Measurements from ENCODE around the gene ZNF844. TPM values are rescaled to one million over a fixed set of nuclear protein-coding genes. Genes with fewer than 3 reads are reported as not detected.
"Not testable (repeated sequence)": the region's sequence is repeated elsewhere in the genome, so short reads cannot be mapped to it uniquely, and the experiment has no call there.

ZNF844 gene
- total RNA-seq, 1 donor from 2014 or later = 9.4 TPM

GRCh38 chr19:12090807-12091206, 26.3 kb downstream of the ZNF844 start:
- no peaks in the 10 kb centered on the region for H3K27me3 ChIP-seq (ENCODE audit: control insufficient read depth in 3 of 3, insufficient read depth in 3 of 3, low read length in 3 of 3)
- H3K9ac ChIP-seq (ENCODE audit: low read depth in 1 of 3, low read length in 3 of 3) = no peak overlapping the region
- peaks cover 0 to 6% (median 0%) of the 10 kb centered on the region in 3 donors for H3K4me1 ChIP-seq (ENCODE audit: control insufficient read depth in 3 of 3, insufficient read depth in 3 of 3, low read length in 3 of 3)
- no peaks in the 10 kb centered on the region for H3K9me3 ChIP-seq (ENCODE audit: control insufficient read depth in 3 of 3, low read length in 3 of 3)
- no peak overlapping the region for H3K4me3 ChIP-seq (ENCODE audit: low read length in 3 of 3)
- peaks cover 0 to 3% (median 2%) of the 10 kb centered on the region in 3 donors for H3K36me3 ChIP-seq (ENCODE audit: control insufficient read depth in 3 of 3, insufficient read depth in 3 of 3, low read length in 3 of 3)
- H3K27ac ChIP-seq (ENCODE audit: low read depth, low read length) = no peak overlapping the region

DNA sequence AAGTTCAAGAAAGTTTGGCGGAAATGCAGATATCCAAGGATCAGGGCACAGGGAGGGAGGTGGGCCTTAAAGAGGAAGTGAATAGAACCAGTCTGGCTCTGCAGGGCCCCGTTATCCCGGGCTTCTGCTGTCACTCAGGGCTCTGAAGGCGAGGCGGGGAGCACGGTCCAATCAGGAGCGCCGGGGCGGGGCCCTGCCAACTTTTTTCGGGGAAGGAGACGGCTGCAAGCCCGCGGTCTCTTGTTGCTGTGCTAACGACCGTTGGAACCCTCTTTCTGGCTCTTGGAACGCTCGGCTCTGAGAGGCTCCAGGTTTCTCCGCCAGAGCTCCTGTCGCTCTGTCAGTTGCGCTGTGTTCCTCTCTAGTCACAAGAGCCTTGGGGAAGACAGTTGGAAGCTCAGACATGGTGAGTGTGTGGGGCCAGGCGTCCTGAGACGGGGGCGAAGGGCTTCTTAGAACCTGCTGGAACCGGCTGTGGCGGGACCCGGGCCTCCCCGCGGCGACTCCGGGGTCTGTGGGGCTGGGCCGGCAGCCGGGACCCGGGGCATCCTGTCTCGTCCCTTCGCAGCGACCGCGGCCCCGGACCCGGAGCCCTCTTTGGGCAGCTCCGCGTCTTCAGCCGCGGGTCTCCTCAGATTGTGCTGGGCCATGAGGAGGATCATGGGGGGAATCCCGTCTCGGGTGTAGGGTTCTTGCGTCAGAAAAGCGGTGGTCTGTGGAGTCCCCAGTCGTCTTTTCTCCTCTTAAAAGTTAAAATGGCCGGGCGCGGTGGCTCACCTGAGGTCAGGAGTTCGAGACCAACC, 27.7 kb downstream of the ZNF844 start:
- Histone ChIP-seq H3K27ac (ENCODE audit: low read depth, low read length) (peak overlapping the region; percentile 40), H3K36me3 (ENCODE audit: control insufficient read depth in 3 of 3, insufficient read depth in 3 of 3, low read length in 3 of 3) (peaks cover 0 to 3% (median 2%) of the 10 kb centered on the region in 3 donors), H3K27me3 (ENCODE audit: control insufficient read depth in 3 of 3, insufficient read depth in 3 of 3, low read length in 3 of 3) (no peaks in the 10 kb centered on the region), H3K9ac (ENCODE audit: low read depth in 1 of 3, low read length in 3 of 3) (peak overlapping the region; percentile 56 to 74 (median 65)), H3K9me3 (ENCODE audit: control insufficient read depth in 3 of 3, low read length in 3 of 3) (no peaks in the 10 kb centered on the region), H3K4me3 (ENCODE audit: low read length in 3 of 3) (peak overlapping the region; percentile 65 to 80 (median 71)), H3K4me1 (ENCODE audit: control insufficient read depth in 3 of 3, insufficient read depth in 3 of 3, low read length in 3 of 3) (peaks cover 0 to 6% (median 0%) of the 10 kb centered on the region in 3 donors)

DNA sequence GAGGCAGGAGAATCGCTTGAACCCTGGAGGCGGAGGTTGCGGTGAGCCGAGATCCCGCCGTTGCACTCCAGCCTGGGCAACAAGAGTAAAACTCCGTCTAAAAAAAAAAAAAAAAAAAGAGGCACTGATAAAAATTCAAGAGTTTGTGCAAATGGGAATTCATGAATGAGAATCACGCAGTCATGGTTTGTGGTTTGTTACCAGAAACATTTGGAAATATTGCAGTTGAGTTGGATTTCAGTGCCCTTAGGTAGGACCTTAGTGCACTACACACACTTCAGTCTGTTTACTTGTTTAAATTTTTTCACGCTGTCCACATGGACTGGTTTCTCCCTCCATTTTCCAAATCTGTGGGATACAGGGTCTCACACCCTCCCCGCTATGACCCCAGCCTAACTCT, 28.4 kb downstream of the ZNF844 start:
- H3K27ac ChIP-seq (ENCODE audit: low read depth, low read length) = no peak overlapping the region
- H3K4me1 ChIP-seq (ENCODE audit: control insufficient read depth in 3 of 3, insufficient read depth in 3 of 3, low read length in 3 of 3) = peaks cover 0 to 6% (median 0%) of the 10 kb centered on the region in 3 donors
- no peak overlapping the region for H3K9ac ChIP-seq (ENCODE audit: low read depth in 1 of 3, low read length in 3 of 3)
- H3K9me3 ChIP-seq (ENCODE audit: control insufficient read depth in 3 of 3, low read length in 3 of 3) = no peaks in the 10 kb centered on the region
- peaks cover 0 to 3% (median 2%) of the 10 kb centered on the region in 3 donors for H3K36me3 ChIP-seq (ENCODE audit: control insufficient read depth in 3 of 3, insufficient read depth in 3 of 3, low read length in 3 of 3)
- H3K4me3 ChIP-seq (ENCODE audit: low read length in 3 of 3) = peak overlapping the region in 1 of 3 donors; percentile 80
- no peaks in the 10 kb centered on the region for H3K27me3 ChIP-seq (ENCODE audit: control insufficient read depth in 3 of 3, insufficient read depth in 3 of 3, low read length in 3 of 3)

DNA sequence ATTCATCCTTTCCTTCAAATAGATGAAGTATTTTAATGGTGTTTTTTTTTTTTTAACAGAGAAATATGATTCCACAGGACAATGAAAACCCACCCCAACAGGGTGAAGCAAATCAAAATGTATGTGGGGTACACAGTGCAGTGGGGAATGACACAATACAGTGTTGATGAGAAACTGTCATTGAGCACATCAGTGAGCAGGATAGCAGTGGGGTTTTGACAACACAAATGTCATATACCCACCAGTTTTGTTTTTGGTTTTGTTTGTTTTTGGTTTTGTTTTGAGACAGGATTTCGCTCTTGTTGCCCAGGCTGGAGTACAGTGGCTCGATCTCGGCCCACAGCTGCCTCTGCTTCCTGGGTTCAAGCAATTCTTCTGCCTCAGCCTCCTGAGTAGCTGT, 29.2 kb downstream of the ZNF844 start:
- Histone ChIP-seq H3K27me3 (ENCODE audit: control insufficient read depth in 3 of 3, insufficient read depth in 3 of 3, low read length in 3 of 3) (no peaks in the 10 kb centered on the region), H3K9ac (ENCODE audit: low read depth in 1 of 3, low read length in 3 of 3) (no peak overlapping the region), H3K36me3 (ENCODE audit: control insufficient read depth in 3 of 3, insufficient read depth in 3 of 3, low read length in 3 of 3) (peaks cover 0 to 5% (median 2%) of the 10 kb centered on the region in 3 donors), H3K4me1 (ENCODE audit: control insufficient read depth in 3 of 3, insufficient read depth in 3 of 3, low read length in 3 of 3) (peaks cover 0 to 6% (median 0%) of the 10 kb centered on the region in 3 donors), H3K9me3 (ENCODE audit: control insufficient read depth in 3 of 3, low read length in 3 of 3) (no peaks in the 10 kb centered on the region), H3K4me3 (ENCODE audit: low read length in 3 of 3) (no peak overlapping the region), H3K27ac (ENCODE audit: low read depth, low read length) (no peak overlapping the region)

DNA sequence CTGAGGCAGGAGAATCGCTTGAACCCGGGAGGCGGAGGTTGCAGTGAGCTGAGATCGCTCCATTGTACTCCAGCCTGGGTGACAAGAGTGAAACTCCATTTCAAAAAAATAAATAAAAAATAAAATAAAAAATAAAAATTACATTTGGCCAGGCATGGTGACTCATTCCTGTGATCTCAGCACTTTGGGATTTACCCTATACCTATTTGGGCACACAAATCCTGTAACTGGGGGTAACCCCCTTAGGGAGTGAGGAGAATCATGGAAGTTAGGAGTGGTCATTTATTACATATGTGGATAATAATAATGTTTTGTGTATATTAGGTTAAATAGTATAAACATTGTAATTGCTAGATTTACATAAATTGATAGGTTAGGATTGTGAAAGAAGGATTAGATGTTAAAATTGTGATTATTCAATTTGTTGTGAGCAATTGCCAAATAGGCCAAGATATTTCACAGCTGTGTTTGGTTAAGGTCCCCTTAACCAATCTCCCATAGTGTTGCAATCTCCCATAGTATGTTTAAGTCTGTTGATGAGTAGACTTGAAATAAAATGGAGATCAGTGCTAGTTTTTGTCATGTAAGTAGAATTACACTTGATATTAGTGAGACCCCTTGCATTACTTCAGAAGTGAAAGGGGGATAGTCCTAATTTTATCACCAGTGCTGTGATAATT, 30.7 kb downstream of the ZNF844 start:
- Histone ChIP-seq H3K9ac (ENCODE audit: low read depth in 1 of 3, low read length in 3 of 3) (no peak overlapping the region), H3K9me3 (ENCODE audit: control insufficient read depth in 3 of 3, low read length in 3 of 3) (no peaks in the 10 kb centered on the region), H3K36me3 (ENCODE audit: control insufficient read depth in 3 of 3, insufficient read depth in 3 of 3, low read length in 3 of 3) (peaks cover 0 to 5% (median 2%) of the 10 kb centered on the region in 3 donors), H3K27ac (ENCODE audit: low read depth, low read length) (no peak overlapping the region), H3K4me1 (ENCODE audit: control insufficient read depth in 3 of 3, insufficient read depth in 3 of 3, low read length in 3 of 3) (peaks cover 0 to 6% (median 0%) of the 10 kb centered on the region in 3 donors), H3K27me3 (ENCODE audit: control insufficient read depth in 3 of 3, insufficient read depth in 3 of 3, low read length in 3 of 3) (no peaks in the 10 kb centered on the region), H3K4me3 (ENCODE audit: low read length in 3 of 3) (no peak overlapping the region)

DNA sequence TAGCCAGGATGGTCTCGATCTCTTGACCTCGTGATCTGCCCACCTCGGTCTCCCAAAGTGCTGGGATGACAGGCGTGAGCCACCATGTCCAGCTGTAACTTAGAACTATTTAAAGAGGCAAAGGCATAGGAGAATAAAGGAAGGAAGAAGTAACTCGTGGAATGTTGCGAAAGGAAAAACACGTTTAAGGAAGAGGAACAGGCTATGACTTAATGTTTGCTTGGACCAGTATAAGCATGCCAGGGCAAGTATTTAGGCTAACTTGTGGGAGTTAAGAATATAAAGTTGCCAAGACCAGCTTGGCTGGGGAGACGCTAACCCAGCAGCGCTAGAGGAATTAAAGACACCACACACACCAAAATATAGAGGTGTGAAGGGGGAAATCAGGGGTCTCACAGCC, 33.5 kb downstream of the ZNF844 start:
- Histone ChIP-seq H3K4me3 (ENCODE audit: low read length in 3 of 3) (no peak overlapping the region), H3K27ac (ENCODE audit: low read depth, low read length) (no peak overlapping the region), H3K36me3 (ENCODE audit: control insufficient read depth in 3 of 3, insufficient read depth in 3 of 3, low read length in 3 of 3) (peaks cover 0 to 2% (median 0%) of the 10 kb centered on the region in 3 donors), H3K27me3 (ENCODE audit: control insufficient read depth in 3 of 3, insufficient read depth in 3 of 3, low read length in 3 of 3) (no peaks in the 10 kb centered on the region), H3K9ac (ENCODE audit: low read depth in 1 of 3, low read length in 3 of 3) (no peak overlapping the region), H3K4me1 (ENCODE audit: control insufficient read depth in 3 of 3, insufficient read depth in 3 of 3, low read length in 3 of 3) (no peaks in the 10 kb centered on the region), H3K9me3 (ENCODE audit: control insufficient read depth in 3 of 3, low read length in 3 of 3) (no peaks in the 10 kb centered on the region)

- H3K36me3 ChIP-seq (ENCODE audit: control insufficient read depth in 3 of 3, insufficient read depth in 3 of 3, low read length in 3 of 3); H3K9ac ChIP-seq (ENCODE audit: low read depth in 1 of 3, low read length in 3 of 3); H3K27me3 ChIP-seq (ENCODE audit: control insufficient read depth in 3 of 3, insufficient read depth in 3 of 3, low read length in 3 of 3); H3K4me3 ChIP-seq (ENCODE audit: low read length in 3 of 3); H3K9me3 ChIP-seq (ENCODE audit: control insufficient read depth in 3 of 3, low read length in 3 of 3); H3K27ac ChIP-seq (ENCODE audit: low read depth, low read length); H3K4me1 ChIP-seq (ENCODE audit: control insufficient read depth in 3 of 3, insufficient read depth in 3 of 3, low read length in 3 of 3): not testable (repeated sequence)
Measured at GRCh38 chr19:12103909-12104308, 39.4 kb downstream of the ZNF844 start.

DNA sequence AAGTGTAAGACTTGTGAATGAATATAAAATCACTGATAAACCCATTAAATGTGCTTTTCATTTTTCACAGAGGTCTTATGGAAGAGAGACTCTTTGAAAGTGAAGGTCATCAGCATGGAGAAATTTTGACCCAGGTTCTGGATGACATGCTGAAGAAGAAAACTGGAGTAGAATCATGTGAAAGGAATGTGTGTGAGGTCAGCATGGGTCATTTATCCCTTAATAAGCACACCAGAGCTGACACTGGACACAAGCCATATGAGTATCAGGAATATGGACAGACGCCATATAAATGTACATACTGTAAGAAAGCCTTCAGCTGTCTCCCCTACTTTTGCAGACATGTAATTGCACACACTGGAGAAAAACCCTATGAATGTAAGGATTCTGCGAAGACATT, 46.6 kb downstream of the ZNF844 start:
- H3K4me3 ChIP-seq (ENCODE audit: low read length in 3 of 3) = peak overlapping the region in 1 of 3 donors; percentile 30
- H3K36me3 ChIP-seq (ENCODE audit: control insufficient read depth in 3 of 3, insufficient read depth in 3 of 3, low read length in 3 of 3) = peaks cover 8 to 26% (median 12%) of the 10 kb centered on the region in 3 donors
- no peaks in the 10 kb centered on the region for H3K4me1 ChIP-seq (ENCODE audit: control insufficient read depth in 3 of 3, insufficient read depth in 3 of 3, low read length in 3 of 3)
- peaks cover 2 to 15% (median 4%) of the 10 kb centered on the region in 3 donors for H3K9me3 ChIP-seq (ENCODE audit: control insufficient read depth in 3 of 3, low read length in 3 of 3)
- H3K27me3 ChIP-seq (ENCODE audit: control insufficient read depth in 3 of 3, insufficient read depth in 3 of 3, low read length in 3 of 3) = no peaks in the 10 kb centered on the region
- H3K27ac ChIP-seq (ENCODE audit: low read depth, low read length) = no peak overlapping the region
- no peak overlapping the region for H3K9ac ChIP-seq (ENCODE audit: low read depth in 1 of 3, low read length in 3 of 3)

GRCh38 chr19:12111943-12112637, 47.6 kb downstream of the ZNF844 start:
- Histone ChIP-seq H3K27me3 (ENCODE audit: control insufficient read depth in 3 of 3, insufficient read depth in 3 of 3, low read length in 3 of 3) (no peaks in the 10 kb centered on the region), H3K4me3 (ENCODE audit: low read length in 3 of 3) (no peak overlapping the region), H3K27ac (ENCODE audit: low read depth, low read length) (no peak overlapping the region), H3K36me3 (ENCODE audit: control insufficient read depth in 3 of 3, insufficient read depth in 3 of 3, low read length in 3 of 3) (peaks cover 8 to 23% (median 12%) of the 10 kb centered on the region in 3 donors), H3K4me1 (ENCODE audit: control insufficient read depth in 3 of 3, insufficient read depth in 3 of 3, low read length in 3 of 3) (no peaks in the 10 kb centered on the region), H3K9ac (ENCODE audit: low read depth in 1 of 3, low read length in 3 of 3) (no peak overlapping the region), H3K9me3 (ENCODE audit: control insufficient read depth in 3 of 3, low read length in 3 of 3) (peaks cover 2 to 15% (median 4%) of the 10 kb centered on the region in 3 donors)

All from skeletal muscle tissue (tissue), 4 donors.